OCI-LY3 (cell line): ENCODE results near the gene SDK1.

Experiments
- EZH2phosphoT487 ChIP-seq: fragments of 200-600 bp; shearing (Covaris generic); IDR thresholded peaks from 2 replicates; pipeline ENCODE4 v1.6.1; 2018; ENCODE audit warnings: antibody characterized with exemption, mixed run types, low read depth
- TF ChIP-seq, protein P1 (sequence below): fragments of 200-600, 300-600 bp; sonication (generic); IDR thresholded peaks from 2 replicates; pipeline ENCODE4 v1.5.1; 2014; ENCODE audit warnings: antibody characterized with exemption, low read length, low read depth

DNA sequence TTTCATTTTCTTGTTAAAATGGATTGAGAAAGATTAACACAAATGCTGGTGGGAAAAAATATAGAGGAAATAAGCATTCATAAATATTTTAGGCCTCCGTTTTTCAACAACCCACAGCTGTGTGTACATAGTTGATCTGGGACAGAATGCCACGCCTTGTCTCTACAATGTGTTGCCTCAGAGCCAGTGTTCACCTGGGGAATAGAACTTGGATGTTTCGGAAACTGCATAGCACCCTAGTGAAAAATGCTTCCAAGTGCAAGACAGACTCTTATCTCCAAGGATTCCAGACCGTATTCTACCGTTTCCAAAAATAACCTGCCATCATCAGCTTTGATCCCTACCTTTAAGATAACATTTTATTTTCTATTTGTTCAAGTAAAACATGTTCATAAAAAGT lies 260.9 kb downstream of the SDK1 start:
- TF ChIP-seq, protein P1, sequence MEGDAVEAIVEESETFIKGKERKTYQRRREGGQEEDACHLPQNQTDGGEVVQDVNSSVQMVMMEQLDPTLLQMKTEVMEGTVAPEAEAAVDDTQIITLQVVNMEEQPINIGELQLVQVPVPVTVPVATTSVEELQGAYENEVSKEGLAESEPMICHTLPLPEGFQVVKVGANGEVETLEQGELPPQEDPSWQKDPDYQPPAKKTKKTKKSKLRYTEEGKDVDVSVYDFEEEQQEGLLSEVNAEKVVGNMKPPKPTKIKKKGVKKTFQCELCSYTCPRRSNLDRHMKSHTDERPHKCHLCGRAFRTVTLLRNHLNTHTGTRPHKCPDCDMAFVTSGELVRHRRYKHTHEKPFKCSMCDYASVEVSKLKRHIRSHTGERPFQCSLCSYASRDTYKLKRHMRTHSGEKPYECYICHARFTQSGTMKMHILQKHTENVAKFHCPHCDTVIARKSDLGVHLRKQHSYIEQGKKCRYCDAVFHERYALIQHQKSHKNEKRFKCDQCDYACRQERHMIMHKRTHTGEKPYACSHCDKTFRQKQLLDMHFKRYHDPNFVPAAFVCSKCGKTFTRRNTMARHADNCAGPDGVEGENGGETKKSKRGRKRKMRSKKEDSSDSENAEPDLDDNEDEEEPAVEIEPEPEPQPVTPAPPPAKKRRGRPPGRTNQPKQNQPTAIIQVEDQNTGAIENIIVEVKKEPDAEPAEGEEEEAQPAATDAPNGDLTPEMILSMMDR: no peak
- no peak for TF ChIP-seq EZH2phosphoT487
